HUES6 (cell line): Measurements from ENCODE around the gene ME3.

ENCODE experiments used
- H3K27ac ChIP-seq: 2 replicates; pipeline ENCODE4 v1.7.0; 2013; ENCODE audit warnings: low read depth, mild to moderate bottlenecking, low read length, inconsistent platforms
- H3K27me3 ChIP-seq: 2 replicates; pipeline ENCODE4 v1.6.1; 2013; ENCODE audit warnings: low read length; ENCODE audit not compliant: control insufficient read depth, insufficient read depth
- H3K36me3 ChIP-seq: 2 replicates; pipeline ENCODE4 v1.6.1; 2013; ENCODE audit warnings: low read length; ENCODE audit not compliant: control insufficient read depth, insufficient read depth
- H3K4me1 ChIP-seq: 2 replicates; pipeline ENCODE4 v1.6.1; 2013; ENCODE audit warnings: low read length; ENCODE audit not compliant: control insufficient read depth, insufficient read depth
- H3K4me3 ChIP-seq: 2 replicates; pipeline ENCODE4 v1.5.1; 2013; ENCODE audit warnings: low read depth, low read length
- H3K9ac ChIP-seq: one replicate; pipeline ENCODE4 v1.6.1; 2013; ENCODE audit warnings: mild to moderate bottlenecking, low read length
- H3K9me3 ChIP-seq: 2 replicates; pipeline ENCODE4 v1.6.1; 2013; ENCODE audit warnings: low read depth, low read length; ENCODE audit not compliant: control insufficient read depth, insufficient read depth

Gene ME3

DNA sequence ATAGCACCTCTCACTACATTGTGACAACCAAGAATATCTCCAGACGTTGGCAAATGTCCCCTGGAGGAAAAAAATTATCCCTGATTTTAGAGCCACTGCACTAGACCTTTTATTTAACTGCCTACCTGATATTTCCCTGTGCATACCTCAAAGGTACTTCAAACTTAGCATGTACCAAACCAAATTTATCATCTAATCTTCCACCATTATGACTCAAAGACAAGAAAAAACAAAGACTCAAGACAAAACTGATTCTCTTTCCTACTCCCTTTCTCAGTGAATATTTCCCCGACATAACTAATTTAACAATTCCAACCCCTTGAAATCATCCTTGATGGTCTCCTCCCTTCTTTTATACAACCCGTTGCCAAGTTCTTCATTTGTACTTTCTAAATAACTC is 161.7 kb downstream of the ME3 start:
- H3K27me3 ChIP-seq, result no peaks in the 10 kb centered on the region
- H3K9me3 ChIP-seq, result peaks cover 18% of the 10 kb centered on the region
- peaks cover 6% of the 10 kb centered on the region; the same call in 1 of the 2 replicates for H3K4me1 ChIP-seq
- no peaks in the 10 kb centered on the region for H3K36me3 ChIP-seq
- H3K27ac ChIP-seq, result no peak overlapping the region
- H3K9ac ChIP-seq, result no peak overlapping the region
- H3K4me3 ChIP-seq, result no peak overlapping the region

DNA sequence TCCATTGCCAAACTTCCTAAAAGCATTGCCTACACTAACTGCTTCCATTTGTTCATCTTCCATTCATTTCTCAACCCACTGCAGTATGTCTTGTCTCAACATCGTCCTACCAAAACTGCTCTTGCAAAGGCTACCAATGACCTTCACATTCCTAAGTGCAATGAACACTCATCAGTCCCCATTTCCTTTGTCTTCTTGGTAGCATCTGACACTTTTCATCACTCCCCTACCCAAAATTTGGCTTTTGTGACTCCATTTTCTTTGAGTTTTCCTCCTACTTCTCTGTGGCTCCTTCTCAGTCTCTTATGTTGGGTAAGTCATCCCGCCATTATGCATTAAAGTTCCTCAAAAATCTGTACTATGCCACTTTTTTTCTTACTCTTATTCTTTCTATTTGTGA is 162.3 kb downstream of the ME3 start:
- no peak overlapping the region for H3K4me3 ChIP-seq

DNA sequence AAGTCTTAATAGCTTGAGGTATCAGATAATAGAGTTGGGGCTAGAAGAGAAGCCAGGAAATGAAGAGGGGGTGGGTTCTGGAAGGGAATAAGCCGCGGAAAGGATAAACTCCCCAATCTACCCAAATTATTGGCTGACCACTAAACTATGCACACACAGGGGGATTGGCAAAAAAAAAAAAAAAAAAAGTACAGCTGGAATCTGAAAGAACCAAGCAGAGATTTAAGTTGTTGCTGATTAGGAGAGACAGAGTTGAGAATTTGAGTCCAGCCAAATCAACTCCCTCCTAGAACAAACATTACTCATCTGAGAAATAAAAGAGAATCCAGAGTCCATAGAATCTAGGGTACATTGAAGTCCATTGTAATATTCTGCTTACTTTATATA is 162.8 kb downstream of the ME3 start:
- Histone ChIP-seq H3K36me3 (no peaks in the 10 kb centered on the region), H3K9me3 (peaks cover 18% of the 10 kb centered on the region), H3K9ac (no peak overlapping the region), H3K4me3 (no peak overlapping the region), H3K27ac (no peak overlapping the region), H3K4me1 (0 out of 2 replicates have a peak, but pooled peaks cover 5% of the 10 kb centered on the region), H3K27me3 (no peaks in the 10 kb centered on the region)

More for the DNA sequence above, 162.3 kb downstream of the ME3 start:
- Histone ChIP-seq H3K9me3 (peaks cover 18% of the 10 kb centered on the region), H3K27ac (no peak overlapping the region), H3K27me3 (no peaks in the 10 kb centered on the region), H3K9ac (no peak overlapping the region), H3K4me1 (0 out of 2 replicates have a peak, but pooled peaks cover 6% of the 10 kb centered on the region), H3K36me3 (no peaks in the 10 kb centered on the region)

DNA sequence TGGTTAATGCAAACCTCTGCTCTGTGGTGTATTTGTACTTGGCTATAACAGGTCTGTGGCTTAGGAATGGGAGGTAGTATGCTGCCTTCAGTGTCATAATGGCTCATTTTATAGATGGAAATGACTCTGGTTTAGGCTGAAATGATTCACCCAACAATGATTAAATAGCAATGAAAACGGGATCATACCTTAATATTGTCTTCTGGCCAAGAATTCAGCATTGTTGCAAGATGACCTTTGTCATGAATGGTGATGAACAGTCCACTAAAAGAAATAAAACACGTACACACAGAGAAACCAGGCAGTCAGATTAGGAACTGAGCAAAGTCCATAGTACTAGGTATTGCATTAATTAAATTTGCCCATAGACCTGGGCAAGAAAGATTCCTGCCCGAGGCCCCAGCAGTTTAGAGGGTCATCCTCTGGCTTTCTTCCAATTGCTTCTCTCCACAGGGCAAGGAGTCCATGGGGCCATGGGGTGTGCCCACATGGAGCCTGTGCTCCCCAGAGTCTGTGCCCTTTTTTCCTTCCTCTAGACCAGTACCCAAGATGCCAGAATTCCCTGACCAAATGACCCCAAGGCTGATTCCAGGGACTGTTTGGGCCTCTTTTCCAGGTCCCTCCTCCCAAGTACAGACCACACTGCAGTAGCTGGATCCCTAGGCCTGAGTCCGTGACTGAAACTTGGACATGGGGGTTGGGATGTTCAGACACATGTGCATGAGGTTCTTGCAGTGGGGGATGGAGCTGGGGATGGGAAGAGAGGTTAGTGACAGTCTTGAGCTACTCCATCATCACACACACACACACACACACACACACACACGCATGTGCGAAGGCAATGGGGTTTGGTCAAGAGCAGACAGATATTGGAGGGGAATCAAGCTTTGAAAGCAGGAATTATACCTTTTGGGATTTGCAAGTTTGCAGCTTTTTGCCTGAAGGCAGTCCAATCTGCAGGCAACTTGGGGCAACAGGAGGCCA is 163.5 kb downstream of the ME3 start:
- H3K4me3 ChIP-seq, result no peak overlapping the region
- H3K27ac ChIP-seq, result no peak overlapping the region
- no peak overlapping the region for H3K9ac ChIP-seq
- H3K27me3 ChIP-seq, result no peaks in the 10 kb centered on the region
- peaks cover 2% of the 10 kb centered on the region for H3K4me1 ChIP-seq
- H3K9me3 ChIP-seq, result peaks cover 18% of the 10 kb centered on the region
- H3K36me3 ChIP-seq, result no peaks in the 10 kb centered on the region

DNA sequence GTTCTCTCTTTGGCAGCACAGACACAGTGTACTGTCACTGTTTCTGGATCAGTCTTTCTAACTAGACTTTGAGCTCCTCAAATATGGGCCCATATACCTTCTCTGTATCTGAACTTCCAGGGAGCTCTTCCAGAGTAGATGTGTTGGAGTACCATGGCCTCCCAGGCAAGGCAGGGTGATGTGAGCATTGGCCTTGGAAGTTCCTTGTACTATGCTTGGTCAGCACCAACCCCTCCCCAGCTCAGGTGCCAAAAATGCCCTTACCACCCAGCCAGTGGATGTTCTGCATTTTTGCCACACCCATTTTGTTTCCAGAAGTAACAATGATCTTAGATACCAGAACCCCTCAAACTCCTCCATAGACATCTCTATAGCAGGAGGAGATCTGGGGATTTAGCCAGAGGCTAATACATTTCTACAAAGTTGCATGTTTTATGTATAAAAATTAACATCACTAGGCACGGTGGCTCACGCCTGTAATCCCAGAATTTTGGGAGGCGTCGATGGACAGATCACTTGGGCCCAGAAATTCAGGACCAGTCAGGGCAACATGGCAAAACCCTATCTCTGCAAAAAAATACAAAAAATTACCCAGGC is 165.1 kb downstream of the ME3 start:
- no peaks in the 10 kb centered on the region for H3K27me3 ChIP-seq
- H3K9me3 ChIP-seq, result peaks cover 15% of the 10 kb centered on the region
- peaks cover 9% of the 10 kb centered on the region for H3K4me1 ChIP-seq
- no peak overlapping the region for H3K9ac ChIP-seq
- no peak overlapping the region for H3K4me3 ChIP-seq
- H3K27ac ChIP-seq, result no peak overlapping the region
- no peaks in the 10 kb centered on the region for H3K36me3 ChIP-seq

DNA sequence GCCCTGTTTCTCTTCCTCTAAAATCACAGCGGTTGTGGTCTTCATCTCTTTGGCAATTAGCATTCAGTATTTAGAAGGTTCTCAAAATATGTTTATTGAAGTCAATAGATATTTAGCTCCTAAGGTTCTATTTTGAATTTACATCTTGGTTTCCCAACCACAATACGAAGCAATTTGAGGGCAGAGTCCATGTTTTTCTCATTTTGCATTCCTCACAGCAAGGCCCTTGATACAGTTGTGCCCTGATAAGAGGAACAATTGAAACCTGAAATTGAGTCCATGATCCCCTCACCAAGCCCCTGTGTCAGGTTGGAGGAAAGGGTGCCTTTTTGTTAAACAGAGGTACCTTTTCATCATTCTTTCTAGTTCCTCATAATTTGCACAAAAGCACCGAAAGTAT is 166.2 kb downstream of the ME3 start:
- H3K9ac ChIP-seq, result no peak overlapping the region
- H3K9me3 ChIP-seq, result peaks cover 4% of the 10 kb centered on the region
- no peak overlapping the region for H3K27ac ChIP-seq
- peaks cover 9% of the 10 kb centered on the region for H3K4me1 ChIP-seq
- no peaks in the 10 kb centered on the region for H3K36me3 ChIP-seq
- no peak overlapping the region for H3K4me3 ChIP-seq
- H3K27me3 ChIP-seq, result no peaks in the 10 kb centered on the region

DNA sequence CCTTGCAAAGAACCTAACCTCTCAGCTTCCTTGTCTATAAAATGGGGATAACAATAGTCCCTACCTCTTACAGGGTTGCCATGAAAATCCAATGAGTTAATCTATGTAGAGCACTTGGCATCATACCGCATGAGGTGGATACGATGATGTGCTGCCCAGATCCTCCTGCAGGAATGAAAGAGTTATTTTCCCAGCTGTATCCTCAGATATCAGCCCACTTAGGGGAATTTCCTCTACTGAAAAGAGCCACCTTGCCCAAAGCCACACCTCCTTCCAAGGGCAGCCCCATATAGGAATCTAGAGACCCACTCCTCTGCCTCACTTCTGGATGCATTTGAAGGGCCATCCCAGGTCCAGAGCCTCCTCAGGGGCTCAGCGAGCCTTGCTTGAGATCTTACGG is 169.3 kb downstream of the ME3 start:
- no peaks in the 10 kb centered on the region for H3K27me3 ChIP-seq
- H3K4me1 ChIP-seq, result peaks cover 12% of the 10 kb centered on the region
- no peak overlapping the region for H3K4me3 ChIP-seq
- H3K9me3 ChIP-seq, result no peaks in the 10 kb centered on the region
- no peak overlapping the region for H3K27ac ChIP-seq
- no peaks in the 10 kb centered on the region for H3K36me3 ChIP-seq
- no peak overlapping the region for H3K9ac ChIP-seq

DNA sequence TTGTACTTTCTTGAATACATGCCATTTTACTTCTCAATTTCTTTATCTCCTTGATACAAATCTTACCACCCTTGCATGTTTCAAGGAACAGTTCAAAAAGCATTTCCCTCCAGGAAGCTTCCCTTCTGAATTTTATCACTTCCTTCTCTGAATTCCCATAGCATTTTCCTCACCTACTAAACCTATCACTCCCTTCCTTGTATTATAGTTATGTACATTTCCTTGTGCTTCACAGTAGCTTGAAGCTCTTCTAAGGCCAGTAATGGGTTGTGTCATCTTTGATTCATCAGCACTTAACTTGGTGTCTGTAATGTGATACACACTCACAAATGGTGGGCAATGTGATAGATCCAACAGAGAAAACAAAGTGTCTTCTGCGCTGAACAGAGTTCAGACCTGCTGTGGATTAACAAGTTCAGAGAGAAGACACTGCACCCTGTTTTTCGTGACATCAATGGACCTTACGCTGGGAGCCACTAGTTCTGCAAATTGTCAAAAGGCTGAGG is 170.2 kb downstream of the ME3 start:
- Histone ChIP-seq H3K4me1 (peaks cover 22% of the 10 kb centered on the region), H3K9ac (no peak overlapping the region), H3K27me3 (no peaks in the 10 kb centered on the region), H3K9me3 (no peaks in the 10 kb centered on the region), H3K36me3 (no peaks in the 10 kb centered on the region), H3K4me3 (no peak overlapping the region), H3K27ac (no peak overlapping the region)

DNA sequence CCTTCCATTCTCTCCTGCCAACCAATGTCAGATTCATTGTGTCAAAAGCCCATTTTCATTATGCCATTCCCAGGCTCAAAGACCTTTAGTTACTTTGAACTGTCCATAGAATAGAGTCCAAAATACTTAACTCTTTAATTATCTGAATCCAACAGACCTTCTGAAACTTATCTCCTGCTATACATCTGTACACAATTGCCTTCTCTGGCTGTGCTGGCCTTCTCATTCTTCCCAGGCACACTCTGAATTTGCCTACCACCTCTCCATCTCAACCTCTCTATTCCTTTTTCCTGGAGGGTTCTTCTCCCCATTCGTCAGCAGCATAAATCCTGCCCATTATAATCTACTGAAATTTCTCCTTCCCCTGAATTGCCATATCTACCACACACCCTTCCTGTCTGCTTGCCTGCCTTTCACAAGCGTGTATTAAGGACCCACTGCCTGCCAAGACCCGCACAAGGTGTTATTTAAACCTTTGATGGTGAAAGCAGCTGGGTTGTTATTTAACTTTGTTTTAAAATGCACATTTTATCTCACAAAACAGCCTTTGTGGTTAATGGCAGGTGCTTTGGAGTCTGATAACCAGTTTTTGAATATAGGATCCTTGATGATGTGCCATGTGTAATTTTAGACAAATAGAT is 171.8 kb downstream of the ME3 start:
- peaks cover 28% of the 10 kb centered on the region for H3K4me1 ChIP-seq
- H3K4me3 ChIP-seq, result no peak overlapping the region
- H3K27me3 ChIP-seq, result no peaks in the 10 kb centered on the region
- H3K27ac ChIP-seq, result no peak overlapping the region
- H3K36me3 ChIP-seq, result no peaks in the 10 kb centered on the region
- no peak overlapping the region for H3K9ac ChIP-seq
- no peaks in the 10 kb centered on the region for H3K9me3 ChIP-seq

DNA sequence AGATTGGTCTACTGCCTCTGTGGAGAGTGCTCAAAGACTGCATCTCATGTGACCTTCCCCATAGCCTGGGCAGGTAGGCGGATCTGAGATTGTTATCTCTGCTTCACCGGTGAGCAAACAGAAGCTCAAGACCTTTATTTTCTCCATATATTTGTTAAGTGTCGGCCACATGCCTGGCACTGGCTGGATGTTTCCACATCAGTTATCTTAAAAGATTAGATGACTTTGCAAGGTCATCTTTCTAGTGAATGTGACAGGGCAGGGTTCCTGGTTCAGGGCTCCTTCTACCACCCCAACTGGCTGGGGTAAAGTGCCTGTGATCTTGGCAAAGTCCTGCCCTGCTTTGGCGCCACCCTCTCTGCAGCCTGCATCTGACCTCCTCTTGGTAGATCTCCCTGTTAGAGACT is 172.7 kb downstream of the ME3 start:
- Histone ChIP-seq H3K4me3 (no peak overlapping the region), H3K27ac (no peak overlapping the region), H3K36me3 (no peaks in the 10 kb centered on the region), H3K4me1 (peaks cover 31% of the 10 kb centered on the region), H3K9ac (no peak overlapping the region), H3K9me3 (no peaks in the 10 kb centered on the region), H3K27me3 (no peaks in the 10 kb centered on the region)

DNA sequence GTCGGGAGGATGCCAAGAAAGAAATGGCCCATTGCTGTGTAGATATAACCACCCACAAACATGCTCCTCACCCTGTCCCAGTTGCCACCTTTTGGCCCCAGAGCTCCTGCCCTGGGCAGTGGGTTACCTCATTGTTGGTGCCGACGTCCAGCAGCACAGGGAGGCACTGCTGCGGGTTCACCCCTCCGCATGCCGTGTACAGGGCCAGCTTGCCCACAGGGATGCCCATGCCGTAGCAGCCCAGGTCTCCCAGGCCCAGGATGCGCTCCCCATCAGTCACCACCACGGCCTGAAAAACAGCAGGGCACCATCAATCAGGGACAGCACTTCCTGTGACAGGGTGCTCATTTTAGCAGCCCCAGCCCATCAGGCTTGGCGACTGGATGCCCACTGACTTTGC is 174.6 kb downstream of the ME3 start:
- peaks cover 22% of the 10 kb centered on the region for H3K4me1 ChIP-seq
- H3K27ac ChIP-seq, result no peak overlapping the region
- no peak overlapping the region for H3K9ac ChIP-seq
- no peak overlapping the region for H3K4me3 ChIP-seq
- no peaks in the 10 kb centered on the region for H3K36me3 ChIP-seq
- no peaks in the 10 kb centered on the region for H3K9me3 ChIP-seq
- no peaks in the 10 kb centered on the region for H3K27me3 ChIP-seq
